Esophagus squamous epithelium (tissue), 5 donors: Measurements from ENCODE around the gene TSPO. TPM values are rescaled to one million over a fixed set of nuclear protein-coding genes. Genes with fewer than 3 reads are reported as not detected.
"Not testable (repeated sequence)": the region's sequence is repeated elsewhere in the genome, so short reads cannot be mapped to it uniquely, and the experiment has no call there.

Source experiments
- DNase-seq: peaks from one replicate; lab custom pipeline; 2025; lab: John Stamatoyannopoulos, UW
- H3K27ac ChIP-seq, 4 donors: fragments of 200-600 bp; sonication (generic); one replicate each; pipeline ENCODE4 v1.5.1; 2016 to 2019; ENCODE audit warnings: mild to moderate bottlenecking in 1 of 4
- H3K27me3 ChIP-seq, 4 donors: fragments of 200-600 bp; sonication (generic); 1 replicate in 3 of 4; 2 replicates in 1 of 4; pipeline versions ENCODE4 v1.5.1 to v1.6.0; 2017 to 2021; ENCODE audit warnings: antibody characterized with exemption in 1 of 4
- H3K36me3 ChIP-seq, 3 donors: fragments of 200-600 bp; sonication (generic); one replicate each; pipeline ENCODE4 v1.5.1; 2016 to 2019
- H3K4me1 ChIP-seq, 3 donors: fragments of 200-600 bp; sonication (generic); one replicate each; pipeline ENCODE4 v1.5.1; 2017 to 2019
- H3K4me3 ChIP-seq, 4 donors: fragments of 200-600 bp; sonication (generic); 1 replicate in 3 of 4; 2 replicates in 1 of 4; pipeline ENCODE4 v1.5.1; 2016 to 2019; ENCODE audit warnings: mild to moderate bottlenecking in 2 of 4, moderate library complexity in 1 of 4
- H3K9me3 ChIP-seq, 3 donors: fragments of 200-600 bp; sonication (generic); one replicate each; pipeline ENCODE4 v1.5.1; 2016 to 2019
- CTCF ChIP-seq, 6 experiments: fragments of 450-650 bp in 4 of 6; fragments of 200-600 bp in 2 of 6; sonication (generic) in 2 of 6; IDR thresholded peaks; one replicate each; pipeline ENCODE4 v1.5.1; 2016 to 2019; ENCODE audit warnings: antibody characterized with exemption in 6 of 6, mild to moderate bottlenecking in 4 of 6, moderate library complexity in 4 of 6
- POLR2A ChIP-seq, 4 donors: fragments of 450-650 bp; IDR thresholded peaks; one replicate each; pipeline ENCODE4 v1.6.1; 2017; ENCODE audit warnings: antibody characterized with exemption in 4 of 4, mild to moderate bottlenecking in 4 of 4, moderate library complexity in 3 of 4
- WGBS, 2 donors: methylation state at CpG; one replicate each; pipeline ENCODE4 v1.1.5; 2018; 5-methylcytosine and 5-hydroxymethylcytosine counted together
- intact Hi-C: fragments of 100-400 bp; cut with DNase I; formaldehyde crosslinking; loops from one replicate; pipeline ENCODE4 v1.15.0; 2022
- total RNA-seq, 4 donors: library from RNA; depleted of rRNA; stranded (reverse); fragments of >200 nt; gene quantifications; one replicate each; pipeline ENCODE4 v1.1.0, GENCODE V29; 2016
- donor health status: DM: yes; HTN: yes; CAD: no.

Gene TSPO
- total RNA-seq = 1,000 to 10,000 TPM in 1 of 4 donors, 100 to 1,000 TPM in 3; 737 to 1,827 (median 875) TPM

GRCh38 chr22:43151251-43152002, at the start of gene TSPO:
TSS of gene TSPO (plus strand) at chr22:43151559. CDS start at chr22:43159239, 7,680 bp downstream.
- peak within 1 kb of the TSS; percentile 93 to 98 (median 95) for H3K27ac ChIP-seq
- WGBS, 2 donors = 0% methylated on average over 1 of the region's 75 CpGs; no CpG with 5 or more reads in 1 of the 2 donors
- H3K4me3 ChIP-seq = peak within 1 kb of the TSS; percentile 71 to 97 (median 84)
- no peak for DNase-seq
- no peaks in the 10 kb centered on the region for H3K27me3 ChIP-seq
- H3K36me3 ChIP-seq = peaks cover 0 to 17% (median 0%) of the 10 kb centered on the region in 3 donors
- H3K4me1 ChIP-seq = peaks cover 28 to 86% (median 44%) of the 10 kb centered on the region in 3 donors
- intact Hi-C loops = no loop called here
- no peaks in the 10 kb centered on the region for H3K9me3 ChIP-seq
- no peak for TF ChIP-seq CTCF (IDR thresholded peaks at IDR 0.05)
- TF ChIP-seq POLR2A (IDR thresholded peaks at IDR 0.05) = peak in 2 of 4 donors; percentile 30 to 82

GRCh38 chr22:43104056-43104625, 47.2 kb upstream of the TSPO start:
- H3K4me3 ChIP-seq, DNase-seq, H3K27me3 ChIP-seq, H3K9me3 ChIP-seq, H3K27ac ChIP-seq, H3K36me3 ChIP-seq, intact Hi-C loops: not testable (repeated sequence)
- WGBS, 2 donors = 44 to 46% methylated on average over 12 to 15 of the region's 15 CpGs
- peaks cover 0 to 21% (median 16%) of the 10 kb centered on the region in 3 donors for H3K4me1 ChIP-seq

GRCh38 chr22:43104950-43105349, 46.4 kb upstream of the TSPO start:
- H3K4me1 ChIP-seq = peaks cover 0 to 18% (median 8%) of the 10 kb centered on the region in 3 donors
- DNase-seq, H3K27me3 ChIP-seq, H3K27ac ChIP-seq, H3K36me3 ChIP-seq, H3K9me3 ChIP-seq, intact Hi-C loops, H3K4me3 ChIP-seq: not testable (repeated sequence)
- WGBS, 2 donors = 84 to 96% methylated on average over 3 of the region's 3 CpGs

DNA sequence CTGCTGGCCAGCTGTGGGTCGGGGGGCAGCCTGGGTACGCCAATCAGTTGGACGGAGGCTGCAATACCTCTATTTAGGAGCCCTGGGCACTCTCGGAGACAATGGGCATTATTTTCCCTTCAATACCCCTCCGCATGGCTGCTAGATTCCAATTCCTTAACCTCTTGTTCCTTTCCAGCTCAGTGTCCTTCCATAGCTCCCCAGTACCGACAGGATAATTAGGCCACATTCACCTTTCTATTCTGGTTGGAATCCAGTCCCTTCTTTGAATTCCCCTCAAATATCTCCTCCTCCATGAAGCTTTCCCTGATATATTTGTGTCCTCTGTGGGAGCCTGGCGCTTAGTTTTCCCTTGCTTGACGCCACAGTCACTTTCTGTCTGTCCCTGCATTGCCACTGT, 45.1 kb upstream of the TSPO start:
- Histone ChIP-seq H3K36me3 (no peaks in the 10 kb centered on the region), H3K4me3 (no peak overlapping the region), H3K4me1 (peaks cover 13 to 24% (median 15%) of the 10 kb centered on the region in 3 donors), H3K9me3 (no peaks in the 10 kb centered on the region), H3K27me3 (peaks cover 0 to 22% (median under 1%) of the 10 kb centered on the region in 4 donors), H3K27ac (no peak overlapping the region)
- no peak for DNase-seq
- TF ChIP-seq CTCF (IDR thresholded peaks at IDR 0.05) (no peak), POLR2A (IDR thresholded peaks at IDR 0.05) (no peak)
- intact Hi-C loops = no loop called here
- 88 to 89% methylated on average over 8 of the region's 8 CpGs for WGBS, 2 donors

GRCh38 chr22:43109511-43109910, 41.8 kb upstream of the TSPO start:
- intact Hi-C loops = no loop called here
- TF ChIP-seq CTCF (IDR thresholded peaks at IDR 0.05) = no peak
- TF ChIP-seq POLR2A (IDR thresholded peaks at IDR 0.05) = no peak
- WGBS, 2 donors = 51% methylated on average over 4 to 5 of the region's 5 CpGs

GRCh38 chr22:43109921-43110443, 41.4 kb upstream of the TSPO start:
- H3K9me3 ChIP-seq = no peaks in the 10 kb centered on the region
- H3K27me3 ChIP-seq = peaks cover 0 to 58% (median 1%) of the 10 kb centered on the region in 4 donors
- TF ChIP-seq CTCF (IDR thresholded peaks at IDR 0.05) (no peak), POLR2A (IDR thresholded peaks at IDR 0.05) (no peak)
- no peaks in the 10 kb centered on the region for H3K36me3 ChIP-seq
- H3K4me3 ChIP-seq = peak overlapping the region; percentile 48 to 73 (median 66)
- DNase-seq = no peak
- peaks cover 14 to 37% (median 17%) of the 10 kb centered on the region in 3 donors for H3K4me1 ChIP-seq
- intact Hi-C loops = no loop called here
- WGBS, 2 donors = 1 to 14% methylated on average over 16 to 17 of the region's 32 CpGs
- H3K27ac ChIP-seq = no peak overlapping the region

More at GRCh38 chr22:43109511-43109910, 41.8 kb upstream of the TSPO start:
- Histone ChIP-seq H3K27ac (no peak overlapping the region), H3K36me3 (no peaks in the 10 kb centered on the region), H3K4me3 (no peak overlapping the region), H3K9me3 (no peaks in the 10 kb centered on the region), H3K27me3 (peaks cover 0 to 53% (median 1%) of the 10 kb centered on the region in 4 donors), H3K4me1 (peaks cover 14 to 36% (median 17%) of the 10 kb centered on the region in 3 donors)
- DNase-seq = no peak
